Measurements from ENCODE around the gene SEPHS2.
"Not testable (repeated sequence)": the region's sequence is repeated elsewhere in the genome, so short reads cannot be mapped to it uniquely, and the experiment has no call there.

SEPHS2 gene

GRCh38 chr16:30470170-30470512, 24.5 kb upstream of the SEPHS2 start:
- DNase-seq (ENCODE audit: low read depth), result no peak
- TF ChIP-seq CTCF (IDR thresholded peaks at IDR 0.05; ENCODE audit: insufficient read depth, low read depth, low read length, missing control alignments), result no peak
- no peak overlapping the region for H3K4me3 ChIP-seq (ENCODE audit: low read length)

GRCh38 chr16:30464078-30464477, 18.4 kb upstream of the SEPHS2 start:
- DNase-seq (ENCODE audit: low read depth), result no peak
- no peak for TF ChIP-seq CTCF (IDR thresholded peaks at IDR 0.05; ENCODE audit: insufficient read depth, low read depth, low read length, missing control alignments)

GRCh38 chr16:30461426-30461825, 15.8 kb upstream of the SEPHS2 start:
- not testable (repeated sequence) for DNase-seq (ENCODE audit: low read depth); H3K4me3 ChIP-seq (ENCODE audit: low read length)

More at GRCh38 chr16:30464078-30464477, 18.4 kb upstream of the SEPHS2 start:
- H3K4me3 ChIP-seq (ENCODE audit: low read length), result no peak overlapping the region

- TF ChIP-seq CTCF (IDR thresholded peaks at IDR 0.05; ENCODE audit: insufficient read depth, low read depth, low read length, missing control alignments), result no peak
- DNase-seq (ENCODE audit: low read depth), result no peak
- no peak overlapping the region for H3K4me3 ChIP-seq (ENCODE audit: low read length)
Measured at GRCh38 chr16:30459456-30459855, 13.8 kb upstream of the SEPHS2 start.

DNA sequence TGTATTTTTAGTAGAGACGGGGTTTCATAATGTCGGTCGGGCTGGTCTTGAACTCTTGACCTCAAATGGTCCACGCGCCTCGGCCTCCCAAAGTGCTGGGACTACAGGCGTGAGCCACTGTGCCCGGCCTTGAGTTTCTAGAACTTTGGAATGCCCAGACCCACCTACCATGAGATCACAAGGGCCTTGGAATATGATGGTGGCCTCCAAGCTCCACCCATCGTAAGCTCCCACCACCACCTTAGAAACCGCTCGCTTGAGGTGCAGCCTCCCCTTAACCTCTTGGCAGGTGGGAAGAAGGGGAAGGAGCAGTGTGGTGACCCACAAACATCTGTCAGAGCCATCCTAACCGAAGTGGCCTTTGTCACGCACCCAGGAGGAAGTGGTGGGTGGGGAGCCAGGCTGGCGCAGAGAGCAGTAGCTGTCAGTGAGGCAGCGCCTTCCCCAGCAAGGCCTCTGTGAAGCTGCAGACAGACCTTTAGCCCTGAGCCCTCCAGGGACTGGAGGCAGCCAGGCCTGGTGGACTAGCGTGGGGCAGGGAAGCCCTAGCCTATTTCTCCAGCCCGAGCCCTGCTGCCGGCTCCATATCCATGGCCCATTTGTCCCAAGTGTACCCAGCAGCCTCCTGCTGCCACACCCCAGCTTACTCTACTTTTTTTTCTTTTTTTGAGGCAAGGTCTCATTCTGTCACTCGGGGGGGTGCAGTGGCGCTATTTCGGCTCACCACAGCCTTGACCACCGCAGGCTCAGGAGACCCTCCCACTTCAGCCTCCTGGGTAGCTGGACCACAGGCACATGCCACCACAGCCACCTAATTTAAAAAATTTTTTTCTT, 13.1 kb upstream of the SEPHS2 start:
- DNase-seq (ENCODE audit: low read depth), result no peak
- no peak overlapping the region for H3K4me3 ChIP-seq (ENCODE audit: low read length)
- no peak for TF ChIP-seq CTCF (IDR thresholded peaks at IDR 0.05; ENCODE audit: insufficient read depth, low read depth, low read length, missing control alignments)

- no peak overlapping the region for H3K4me3 ChIP-seq (ENCODE audit: low read length)
- TF ChIP-seq CTCF (IDR thresholded peaks at IDR 0.05; ENCODE audit: insufficient read depth, low read depth, low read length, missing control alignments), result no peak
- no peak for DNase-seq (ENCODE audit: low read depth)
Measured at GRCh38 chr16:30457743-30458560, 12.3 kb upstream of the SEPHS2 start.

- TF ChIP-seq CTCF (IDR thresholded peaks at IDR 0.05; ENCODE audit: insufficient read depth, low read depth, low read length, missing control alignments), result no peak
- no peak for DNase-seq (ENCODE audit: low read depth)
- no peak overlapping the region for H3K4me3 ChIP-seq (ENCODE audit: low read length)
Measured at GRCh38 chr16:30457256-30457655, 11.6 kb upstream of the SEPHS2 start.

Data from epithelial cell of esophagus (primary cell).